Mucosa of gallbladder (tissue), 1 donor: ENCODE results near the gene NLGN1. TPM values are rescaled to one million over a fixed set of nuclear protein-coding genes. Genes with fewer than 3 reads are reported as not detected.
"Not testable (repeated sequence)": the region's sequence is repeated elsewhere in the genome, so short reads cannot be mapped to it uniquely, and the experiment has no call there.

ENCODE experiments used
- DNase-seq: peaks from one replicate; pipeline ENCODE4 v3.0.0-alpha.2; 2020; ENCODE audit warnings: low spot score
- total RNA-seq: library from RNA; stranded (reverse); gene quantifications from one replicate; pipeline ENCODE4 v1.2.1, GENCODE V29; 2021
- donor health status: DM: no; HTN: no; CAD: no.

The NLGN1 gene
- total RNA-seq, 1 donor from 2014 or later = 8.8 TPM

GRCh38 chr3:174158674-174159073, 761.1 kb downstream of the NLGN1 start:
- no peak for DNase-seq

GRCh38 chr3:174159604-174160003, 762.1 kb downstream of the NLGN1 start:
- DNase-seq = no peak

- DNase-seq = no peak
Measured at GRCh38 chr3:174162550-174162949, 765.0 kb downstream of the NLGN1 start.

DNA sequence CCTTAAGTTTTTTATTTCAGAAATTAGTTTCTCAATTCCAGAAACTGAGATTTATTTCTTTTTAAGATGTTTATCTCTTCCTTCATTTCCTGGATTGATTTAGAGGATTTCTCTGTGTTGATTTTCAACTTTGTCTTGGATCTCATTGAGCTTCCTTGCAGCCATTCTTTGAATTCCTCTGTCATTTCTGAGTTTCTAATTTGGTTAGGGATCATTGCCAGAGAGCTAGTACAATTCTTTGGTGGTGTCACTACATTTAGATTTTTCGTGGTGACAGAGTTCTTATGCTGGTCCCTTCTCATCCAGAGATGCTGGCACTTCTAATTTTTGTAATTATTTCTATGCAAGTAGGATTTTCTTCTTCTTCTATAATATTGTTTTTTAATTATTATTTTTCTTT, 770.5 kb downstream of the NLGN1 start:
- DNase-seq = no peak

DNA sequence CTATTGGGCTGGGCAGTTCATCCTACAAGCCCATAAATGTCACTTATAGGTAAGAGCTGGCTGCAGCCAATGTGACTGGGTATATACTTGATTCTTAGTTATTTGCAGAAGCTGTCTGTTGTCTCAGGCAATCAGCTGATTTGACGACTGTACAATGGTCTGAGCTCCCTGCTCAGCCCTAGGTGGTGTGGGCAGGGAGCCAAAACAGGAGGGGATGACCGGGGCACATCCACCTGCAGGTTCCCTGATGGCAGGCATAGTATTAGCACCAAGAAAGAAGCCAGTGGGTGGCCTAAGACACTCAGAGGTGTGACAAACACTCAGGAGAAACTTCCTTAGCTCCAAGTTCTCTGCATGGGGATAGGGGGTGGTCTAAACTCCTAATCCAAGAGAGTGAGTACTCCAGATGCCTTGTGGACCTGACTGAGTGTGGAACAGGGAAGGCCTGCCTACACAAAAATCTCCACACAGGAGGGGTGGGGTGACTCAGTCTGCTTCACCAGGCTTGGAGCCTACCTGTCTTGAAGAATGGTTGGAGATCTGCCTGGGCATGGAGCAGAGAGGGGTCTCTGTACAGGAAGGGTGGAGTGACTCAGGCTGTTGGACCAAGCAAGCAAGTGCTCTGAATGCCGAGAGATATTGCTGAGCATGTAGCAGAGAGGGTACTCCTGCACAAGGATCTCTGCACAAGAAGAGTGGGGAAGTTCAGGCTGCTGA, 771.2 kb downstream of the NLGN1 start:
- no peak for DNase-seq

DNA sequence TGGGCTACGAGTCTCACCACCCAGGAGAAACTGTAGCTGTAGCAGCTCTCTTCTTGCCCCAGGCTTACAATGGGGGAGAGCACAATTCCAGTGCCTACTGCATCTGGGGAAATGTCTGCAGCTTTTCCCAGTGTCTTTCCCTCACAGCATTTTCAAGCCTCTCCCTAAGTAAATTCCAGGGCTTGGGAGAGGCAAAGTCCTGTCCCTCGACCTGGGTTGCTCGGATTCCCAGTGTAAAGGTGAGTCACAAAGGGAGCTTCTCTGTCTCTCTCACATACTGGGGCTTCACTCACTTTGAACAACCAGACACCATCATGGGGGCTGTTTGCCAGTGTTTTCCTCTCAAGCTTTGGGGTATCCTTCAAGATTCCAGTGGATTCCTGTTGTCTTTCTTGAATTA, 772.2 kb downstream of the NLGN1 start:
- DNase-seq = no peak

GRCh38 chr3:174170248-174170647, 772.7 kb downstream of the NLGN1 start:
- DNase-seq = no peak

DNA sequence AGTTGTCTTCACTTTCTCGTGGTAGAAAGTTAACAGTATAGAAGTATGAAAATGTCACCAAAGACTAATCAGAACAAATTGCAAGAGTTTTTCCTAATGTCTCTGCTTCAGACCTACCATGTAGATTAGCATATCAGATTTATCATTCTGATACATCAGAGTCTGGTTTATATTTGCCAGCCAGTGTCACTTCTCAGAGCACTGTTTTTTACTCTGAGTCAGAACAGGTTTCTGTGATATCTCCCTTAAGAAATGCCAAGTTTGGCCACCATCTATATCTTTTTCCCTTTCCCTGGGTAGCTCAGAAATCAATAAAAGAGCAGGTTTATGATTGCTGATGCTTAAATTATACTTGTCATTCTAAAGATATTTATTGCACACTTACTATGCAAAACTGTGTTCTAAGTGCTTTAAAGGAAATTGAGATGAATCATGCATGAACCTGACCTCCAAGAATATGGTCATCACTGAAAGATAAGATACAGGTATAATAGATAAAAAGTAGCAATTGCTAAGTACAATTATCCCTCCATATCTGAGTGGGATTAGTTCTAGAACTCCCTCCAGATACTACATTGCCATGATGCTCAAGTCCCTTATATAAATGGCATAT, 788.9 kb downstream of the NLGN1 start:
- DNase-seq = no peak

GRCh38 chr3:174191380-174191779, 793.8 kb downstream of the NLGN1 start:
- DNase-seq = no peak

DNA sequence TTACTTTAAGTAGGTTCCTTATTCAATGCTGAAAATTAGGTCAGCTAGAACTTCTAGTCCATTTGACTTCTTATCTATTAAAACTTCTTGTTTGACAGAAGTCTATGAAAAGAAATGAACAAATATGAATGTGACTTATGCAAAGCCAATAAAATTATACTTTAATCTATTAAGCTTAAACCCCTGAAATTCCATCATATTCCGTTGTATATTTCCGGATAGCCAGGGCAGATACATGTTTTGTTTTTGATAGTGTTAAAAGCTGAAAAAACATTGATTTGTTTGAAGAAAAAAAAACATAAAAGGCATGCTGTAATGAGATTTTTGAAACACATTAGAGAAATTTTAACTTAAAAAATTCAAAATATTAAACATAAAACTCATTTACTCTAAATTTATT, 794.4 kb downstream of the NLGN1 start:
- DNase-seq = no peak

GRCh38 chr3:174192471-174192870, 794.9 kb downstream of the NLGN1 start:
- no peak for DNase-seq

GRCh38 chr3:174193604-174194003, 796.1 kb downstream of the NLGN1 start:
- DNase-seq = no peak

DNA sequence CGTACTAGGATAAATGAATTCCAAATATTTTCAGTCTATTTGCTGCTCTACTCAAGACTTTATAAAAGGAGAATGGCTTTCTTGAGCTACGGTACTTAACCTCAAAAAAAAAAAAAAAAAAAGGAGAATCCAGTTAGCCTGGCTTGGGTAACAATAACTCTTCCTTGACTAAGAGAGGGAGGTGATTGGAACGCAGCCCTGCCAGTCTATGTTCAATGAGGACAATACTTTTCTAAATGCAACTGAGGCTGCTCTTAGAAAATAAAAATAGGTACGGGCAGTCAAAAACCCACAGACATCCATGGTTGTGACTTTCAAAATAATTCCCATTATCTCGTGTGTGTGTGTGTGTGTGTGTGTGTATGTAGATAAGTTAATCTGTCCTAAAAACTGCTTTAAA, 799.9 kb downstream of the NLGN1 start:
- no peak for DNase-seq

DNA sequence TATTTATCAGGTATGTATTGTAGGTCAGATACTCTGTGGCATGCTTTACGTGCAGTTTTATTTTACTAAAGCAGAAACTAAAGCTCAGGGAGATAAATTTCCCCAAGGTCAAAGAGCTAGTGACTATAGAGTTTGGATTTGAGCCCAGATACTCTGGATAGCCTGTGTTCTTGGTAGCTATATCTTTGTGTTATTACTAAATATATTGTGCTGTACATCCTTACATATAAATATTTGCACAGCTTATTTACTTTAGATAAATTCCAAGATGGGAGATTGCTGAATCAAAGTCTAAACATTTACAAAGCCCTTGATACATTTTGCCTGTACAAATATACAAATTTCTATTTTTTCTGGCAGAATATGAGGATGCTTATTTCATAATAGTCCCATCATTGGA, 800.7 kb downstream of the NLGN1 start:
- DNase-seq = no peak

GRCh38 chr3:174199696-174200095, 802.2 kb downstream of the NLGN1 start:
- no peak for DNase-seq

DNA sequence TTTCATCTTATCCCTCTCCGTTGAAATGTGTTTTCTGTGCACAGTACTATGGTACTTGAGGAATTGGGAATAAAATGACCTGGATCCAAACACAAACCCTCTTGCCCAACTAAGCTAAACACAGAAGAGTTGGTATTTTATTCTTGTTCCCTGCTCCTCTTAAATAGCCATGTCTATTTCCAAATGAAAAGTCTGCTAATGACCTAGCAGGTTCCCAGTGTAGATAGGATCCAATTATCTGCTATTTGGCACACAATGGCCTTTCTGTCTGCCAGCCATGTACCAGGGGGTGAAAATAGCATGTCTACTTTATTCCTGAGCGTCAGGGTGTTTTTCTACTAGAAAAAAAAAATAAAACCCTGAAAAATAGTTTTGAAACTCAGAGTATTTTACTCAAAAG, 804.6 kb downstream of the NLGN1 start:
- DNase-seq = no peak

- DNase-seq = no peak
Measured at GRCh38 chr3:174202561-174202960, 805.0 kb downstream of the NLGN1 start.

DNA sequence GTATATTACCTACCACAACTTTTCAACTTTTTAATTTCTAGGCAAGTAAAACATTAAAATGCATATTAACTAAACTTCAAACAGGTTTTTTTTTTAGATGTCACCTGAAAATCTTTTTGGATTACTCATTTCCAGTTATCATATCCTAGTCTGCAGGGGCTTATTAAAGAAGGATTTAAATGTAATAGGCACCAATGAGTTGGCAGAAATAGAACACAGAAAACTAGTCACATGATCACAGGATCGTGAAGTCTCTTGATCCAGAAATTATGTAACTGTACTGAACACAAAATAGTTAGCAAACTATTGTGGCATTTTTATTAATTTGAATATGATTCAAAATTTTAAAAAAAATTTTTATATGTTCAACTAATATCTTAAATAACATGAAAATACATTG, 807.2 kb downstream of the NLGN1 start:
- no peak for DNase-seq

DNA sequence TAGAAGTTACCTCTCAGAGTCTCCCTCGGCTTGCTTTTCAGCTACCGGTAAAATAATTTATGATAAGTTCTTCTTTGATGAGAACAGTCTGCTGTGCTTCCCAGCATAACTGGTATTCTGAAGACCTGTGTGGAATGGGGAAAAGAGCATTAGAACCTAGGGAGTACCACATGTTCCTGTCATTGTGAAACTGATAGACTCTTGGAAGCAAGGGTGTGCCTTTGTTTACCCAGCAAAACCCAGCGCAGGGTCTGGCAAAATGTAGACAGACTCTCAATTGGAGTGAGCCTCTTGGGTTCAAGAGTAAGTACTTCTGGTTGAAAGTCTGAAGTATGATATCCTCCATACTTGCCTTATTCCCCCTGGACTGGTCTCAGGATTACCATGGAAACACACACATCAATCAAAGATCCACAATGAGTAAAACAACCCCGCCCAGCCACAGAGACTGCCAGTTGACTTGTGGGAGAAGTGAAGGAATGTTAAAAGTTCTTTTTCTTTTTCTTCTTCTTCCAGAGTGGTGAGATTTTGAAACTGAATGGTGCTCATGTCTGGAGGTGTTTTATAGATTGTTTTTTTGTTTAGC, 809.2 kb downstream of the NLGN1 start:
- DNase-seq = no peak

DNA sequence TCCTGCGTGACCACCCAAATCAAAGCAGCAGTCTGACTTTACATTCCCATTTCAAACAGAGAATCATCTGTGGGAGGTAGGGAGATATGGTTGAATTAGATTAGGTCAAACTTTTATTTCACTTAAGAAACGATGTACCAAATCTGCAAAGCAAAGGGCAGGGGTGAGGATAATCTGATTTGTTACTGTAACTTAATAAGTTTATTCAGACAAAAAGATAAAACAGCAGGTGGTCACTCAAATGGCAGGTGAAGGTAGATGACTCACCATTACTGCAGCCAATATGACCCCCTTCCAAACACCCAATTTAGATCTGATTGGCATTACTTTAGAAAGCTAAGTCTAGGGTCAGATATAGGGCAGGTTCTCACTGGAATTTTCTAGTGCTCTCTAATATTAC, 810.6 kb downstream of the NLGN1 start:
- DNase-seq = no peak

GRCh38 chr3:174211896-174212295, 814.4 kb downstream of the NLGN1 start:
- not testable (repeated sequence) for DNase-seq

- no peak for DNase-seq
Measured at GRCh38 chr3:174215456-174215855, 817.9 kb downstream of the NLGN1 start.

DNA sequence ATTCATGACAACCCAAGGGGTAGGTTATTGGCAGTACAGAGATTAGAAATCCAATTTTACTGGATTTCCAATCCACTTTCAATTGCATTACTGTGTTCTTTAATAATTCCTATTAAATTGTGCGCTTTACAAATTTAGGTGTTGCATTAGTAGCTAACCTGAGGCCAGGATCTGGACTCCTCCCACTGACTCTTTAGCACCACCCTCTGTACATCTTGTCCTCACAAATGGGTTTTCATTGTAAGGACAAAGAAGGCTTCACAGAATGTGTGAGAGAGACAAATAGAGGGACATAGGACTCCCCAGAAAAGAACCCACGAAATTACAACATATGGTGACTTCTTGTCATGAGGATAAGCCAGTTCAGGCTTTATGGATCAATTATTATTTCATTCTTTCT, 818.5 kb downstream of the NLGN1 start:
- DNase-seq = no peak
